Transverse colon (tissue), 4 donors: ENCODE data around the gene ACACA.

Experiments
- EP300 ChIP-seq: sonication (generic); formaldehyde crosslinking; IDR thresholded peaks from one replicate; pipeline ENCODE4 v1.6.1; 2017; ENCODE audit warnings: antibody characterized with exemption, low read depth
- POLR2A ChIP-seq: fragments of 450-650 bp; IDR thresholded peaks from one replicate; pipeline ENCODE4 v1.6.1; 2016; ENCODE audit warnings: antibody characterized with exemption, mild to moderate bottlenecking, moderate library complexity
- POLR2AphosphoS5 ChIP-seq, 3 donors: sonication (generic); formaldehyde crosslinking; IDR thresholded peaks; one replicate each; pipeline ENCODE4 v1.6.1; 2016; ENCODE audit warnings: antibody characterized with exemption in 3 of 3
- TF ChIP-seq, protein P1 (sequence below), 5 experiments: fragments of 200-600 bp in 3 of 5; fragments of 450-650 bp in 2 of 5; sonication (generic) in 3 of 5; IDR thresholded peaks; 1 replicate in 2 of 5; 2 replicates in 3 of 5; pipeline ENCODE4 v1.5.1; 2016 to 2017; ENCODE audit warnings: antibody characterized with exemption in 5 of 5, inconsistent platforms in 3 of 5, mild to moderate bottlenecking in 2 of 5, moderate library complexity in 1 of 5

DNA sequence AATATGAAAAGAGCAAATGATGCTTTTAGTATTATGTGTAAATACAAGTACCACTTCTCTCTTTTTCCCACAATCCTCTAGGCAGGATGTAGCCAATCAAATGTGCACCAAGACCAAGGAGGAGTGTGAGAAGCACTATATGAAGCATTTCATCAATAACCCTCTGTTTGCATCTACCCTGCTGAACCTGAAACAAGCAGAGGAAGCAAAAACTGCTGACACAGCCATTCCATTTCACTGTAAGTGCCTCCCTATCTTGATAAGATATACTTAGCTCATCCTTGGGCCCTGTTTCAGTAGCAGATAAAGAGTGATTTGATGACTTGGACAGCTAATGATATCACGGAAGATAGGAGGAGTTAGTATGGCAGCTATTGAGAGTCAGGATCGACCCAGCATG is 33.8 kb upstream of the ACACA start:
- TF ChIP-seq EP300 = no peak
- no peak for TF ChIP-seq POLR2AphosphoS5 (IDR thresholded peaks at IDR 0.05)
- TF ChIP-seq, protein P1, sequence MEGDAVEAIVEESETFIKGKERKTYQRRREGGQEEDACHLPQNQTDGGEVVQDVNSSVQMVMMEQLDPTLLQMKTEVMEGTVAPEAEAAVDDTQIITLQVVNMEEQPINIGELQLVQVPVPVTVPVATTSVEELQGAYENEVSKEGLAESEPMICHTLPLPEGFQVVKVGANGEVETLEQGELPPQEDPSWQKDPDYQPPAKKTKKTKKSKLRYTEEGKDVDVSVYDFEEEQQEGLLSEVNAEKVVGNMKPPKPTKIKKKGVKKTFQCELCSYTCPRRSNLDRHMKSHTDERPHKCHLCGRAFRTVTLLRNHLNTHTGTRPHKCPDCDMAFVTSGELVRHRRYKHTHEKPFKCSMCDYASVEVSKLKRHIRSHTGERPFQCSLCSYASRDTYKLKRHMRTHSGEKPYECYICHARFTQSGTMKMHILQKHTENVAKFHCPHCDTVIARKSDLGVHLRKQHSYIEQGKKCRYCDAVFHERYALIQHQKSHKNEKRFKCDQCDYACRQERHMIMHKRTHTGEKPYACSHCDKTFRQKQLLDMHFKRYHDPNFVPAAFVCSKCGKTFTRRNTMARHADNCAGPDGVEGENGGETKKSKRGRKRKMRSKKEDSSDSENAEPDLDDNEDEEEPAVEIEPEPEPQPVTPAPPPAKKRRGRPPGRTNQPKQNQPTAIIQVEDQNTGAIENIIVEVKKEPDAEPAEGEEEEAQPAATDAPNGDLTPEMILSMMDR (IDR thresholded peaks at IDR 0.05) = no peak
- TF ChIP-seq POLR2A = no peak
